Skeletal muscle satellite cell (primary cell): ENCODE data around the gene HIVEP3.

Source experiments
- H3K27me3 ChIP-seq: 2 replicates; pipeline ENCODE4 v1.7.0; 2013; ENCODE audit warnings: low read length; ENCODE audit not compliant: control insufficient read depth, insufficient read depth
- H3K36me3 ChIP-seq: 2 replicates; pipeline ENCODE4 v1.7.0; 2013; ENCODE audit warnings: mild to moderate bottlenecking, control low read depth, low read length; ENCODE audit not compliant: insufficient read depth
- H3K4me1 ChIP-seq: 2 replicates; pipeline ENCODE4 v1.7.0; 2013; ENCODE audit warnings: low read length; ENCODE audit not compliant: control insufficient read depth, insufficient read depth
- H3K4me2 ChIP-seq: 2 replicates; pipeline ENCODE4 v1.7.0; 2013; ENCODE audit warnings: mild to moderate bottlenecking, low read length
- H3K4me3 ChIP-seq: 2 replicates; pipeline ENCODE4 v1.7.0; 2013; ENCODE audit warnings: low read length
- H3K9ac ChIP-seq: 2 replicates; pipeline ENCODE4 v1.7.0; 2013; ENCODE audit warnings: mild to moderate bottlenecking, low read depth, low read length, moderate library complexity
- H3K9me3 ChIP-seq: replicated peaks from 2 replicates; pipeline ENCODE4 v1.7.0; 2013; ENCODE audit warnings: mild to moderate bottlenecking, control low read depth, low read length

Gene HIVEP3

GRCh38 chr1:41816061-41816460, 102.7 kb downstream of the HIVEP3 start:
- Histone ChIP-seq H3K9ac (no peak overlapping the region), H3K4me1 (no peaks in the 10 kb centered on the region), H3K36me3 (no peaks in the 10 kb centered on the region), H3K9me3 (no peaks in the 10 kb centered on the region), H3K27me3 (peaks cover 18% of the 10 kb centered on the region), H3K4me2 (no peak overlapping the region), H3K4me3 (no peak overlapping the region)

GRCh38 chr1:41813755-41814745, 104.7 kb downstream of the HIVEP3 start:
- no peak overlapping the region for H3K4me2 ChIP-seq
- no peak overlapping the region for H3K9ac ChIP-seq
- H3K4me3 ChIP-seq: no peak overlapping the region
- peaks cover 17% of the 10 kb centered on the region for H3K27me3 ChIP-seq
- H3K36me3 ChIP-seq: no peaks in the 10 kb centered on the region
- no peaks in the 10 kb centered on the region for H3K9me3 ChIP-seq
- no peaks in the 10 kb centered on the region for H3K4me1 ChIP-seq

GRCh38 chr1:41813226-41813625, 105.5 kb downstream of the HIVEP3 start:
- no peaks in the 10 kb centered on the region for H3K9me3 ChIP-seq
- no peak overlapping the region for H3K4me2 ChIP-seq
- H3K36me3 ChIP-seq: no peaks in the 10 kb centered on the region
- no peaks in the 10 kb centered on the region for H3K4me1 ChIP-seq
- no peak overlapping the region for H3K9ac ChIP-seq
- no peak overlapping the region for H3K4me3 ChIP-seq
- peaks cover 10% of the 10 kb centered on the region for H3K27me3 ChIP-seq

- Histone ChIP-seq H3K4me2 (no peak overlapping the region), H3K9ac (no peak overlapping the region), H3K4me3 (no peak overlapping the region), H3K27me3 (peaks cover 6% of the 10 kb centered on the region), H3K9me3 (no peaks in the 10 kb centered on the region), H3K36me3 (no peaks in the 10 kb centered on the region), H3K4me1 (no peaks in the 10 kb centered on the region)
Measured at GRCh38 chr1:41812453-41812852, 106.3 kb downstream of the HIVEP3 start.

- H3K36me3 ChIP-seq: no peaks in the 10 kb centered on the region
- no peak overlapping the region for H3K4me2 ChIP-seq
- no peaks in the 10 kb centered on the region for H3K4me1 ChIP-seq
- H3K27me3 ChIP-seq: peaks cover 4% of the 10 kb centered on the region
- H3K9ac ChIP-seq: no peak overlapping the region
- no peak overlapping the region for H3K4me3 ChIP-seq
- H3K9me3 ChIP-seq: no peaks in the 10 kb centered on the region
Measured at GRCh38 chr1:41812051-41812450, 106.7 kb downstream of the HIVEP3 start.

GRCh38 chr1:41811051-41811795, 107.5 kb downstream of the HIVEP3 start:
- H3K9ac ChIP-seq: no peak overlapping the region
- no peaks in the 10 kb centered on the region for H3K36me3 ChIP-seq
- H3K4me2 ChIP-seq: no peak overlapping the region
- no peaks in the 10 kb centered on the region for H3K4me1 ChIP-seq
- no peaks in the 10 kb centered on the region for H3K9me3 ChIP-seq
- H3K27me3 ChIP-seq: no peaks in the 10 kb centered on the region
- H3K4me3 ChIP-seq: no peak overlapping the region

- no peaks in the 10 kb centered on the region for H3K4me1 ChIP-seq
- H3K9ac ChIP-seq: no peak overlapping the region
- no peaks in the 10 kb centered on the region for H3K36me3 ChIP-seq
- no peak overlapping the region for H3K4me3 ChIP-seq
- no peaks in the 10 kb centered on the region for H3K9me3 ChIP-seq
- H3K4me2 ChIP-seq: no peak overlapping the region
- no peaks in the 10 kb centered on the region for H3K27me3 ChIP-seq
Measured at GRCh38 chr1:41810446-41810845, 108.3 kb downstream of the HIVEP3 start.

- H3K4me2 ChIP-seq: no peak overlapping the region
- no peaks in the 10 kb centered on the region for H3K27me3 ChIP-seq
- H3K9me3 ChIP-seq: no peaks in the 10 kb centered on the region
- no peak overlapping the region for H3K4me3 ChIP-seq
- no peak overlapping the region for H3K9ac ChIP-seq
- H3K4me1 ChIP-seq: no peaks in the 10 kb centered on the region
- no peaks in the 10 kb centered on the region for H3K36me3 ChIP-seq
Measured at GRCh38 chr1:41809692-41810091, 109.0 kb downstream of the HIVEP3 start.

GRCh38 chr1:41807390-41807789, 111.3 kb downstream of the HIVEP3 start:
- no peaks in the 10 kb centered on the region for H3K9me3 ChIP-seq
- H3K9ac ChIP-seq: no peak overlapping the region
- no peaks in the 10 kb centered on the region for H3K27me3 ChIP-seq
- H3K4me3 ChIP-seq: no peak overlapping the region
- no peaks in the 10 kb centered on the region for H3K4me1 ChIP-seq
- no peak overlapping the region for H3K4me2 ChIP-seq
- no peaks in the 10 kb centered on the region for H3K36me3 ChIP-seq

- no peaks in the 10 kb centered on the region for H3K4me1 ChIP-seq
- H3K27me3 ChIP-seq: no peaks in the 10 kb centered on the region
- H3K4me2 ChIP-seq: no peak overlapping the region
- H3K36me3 ChIP-seq: no peaks in the 10 kb centered on the region
- no peak overlapping the region for H3K4me3 ChIP-seq
- H3K9me3 ChIP-seq: no peaks in the 10 kb centered on the region
- no peak overlapping the region for H3K9ac ChIP-seq
Measured at GRCh38 chr1:41806472-41807155, 112.1 kb downstream of the HIVEP3 start.

- H3K4me3 ChIP-seq: no peak overlapping the region
- no peak overlapping the region for H3K4me2 ChIP-seq
- H3K9me3 ChIP-seq: no peaks in the 10 kb centered on the region
- H3K9ac ChIP-seq: no peak overlapping the region
- H3K4me1 ChIP-seq: no peaks in the 10 kb centered on the region
- no peaks in the 10 kb centered on the region for H3K27me3 ChIP-seq
- H3K36me3 ChIP-seq: no peaks in the 10 kb centered on the region
Measured at GRCh38 chr1:41805771-41806471, 112.8 kb downstream of the HIVEP3 start.
